ENCODE results near the gene PTTG1IP. TPM values are rescaled to one million over a fixed set of nuclear protein-coding genes. Genes with fewer than 3 reads are reported as not detected.

Gene PTTG1IP
- polyA plus RNA-seq, 4 donors, result 187 to 301 (median 285) TPM

DNA sequence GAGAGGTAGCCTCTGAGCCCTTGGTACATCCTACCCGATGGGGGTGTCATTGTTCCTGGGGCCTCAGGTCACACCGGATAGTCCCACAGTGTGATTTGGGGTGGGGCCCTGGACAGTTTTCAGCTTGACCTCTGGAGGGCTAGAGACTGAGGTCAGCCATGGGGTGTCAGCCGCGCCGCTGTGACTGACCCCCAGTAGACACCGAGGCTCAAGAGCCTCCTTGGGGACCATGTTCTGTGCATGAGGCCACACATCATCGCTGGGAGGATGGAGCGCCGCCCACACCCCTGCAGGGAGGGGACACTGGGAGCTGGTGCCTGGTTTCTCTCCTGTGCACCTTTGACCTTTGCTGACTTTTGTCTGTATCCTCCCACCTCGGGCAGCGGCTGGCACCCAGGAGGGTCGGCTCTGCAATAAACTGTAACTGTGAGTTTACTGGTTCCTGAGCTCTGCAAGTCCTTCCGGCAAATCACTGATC, 24.6 kb upstream of the PTTG1IP start:
- DNase-seq (ENCODE audit: low read depth in 4 of 4, low spot score in 3 of 4), result no peak

DNA sequence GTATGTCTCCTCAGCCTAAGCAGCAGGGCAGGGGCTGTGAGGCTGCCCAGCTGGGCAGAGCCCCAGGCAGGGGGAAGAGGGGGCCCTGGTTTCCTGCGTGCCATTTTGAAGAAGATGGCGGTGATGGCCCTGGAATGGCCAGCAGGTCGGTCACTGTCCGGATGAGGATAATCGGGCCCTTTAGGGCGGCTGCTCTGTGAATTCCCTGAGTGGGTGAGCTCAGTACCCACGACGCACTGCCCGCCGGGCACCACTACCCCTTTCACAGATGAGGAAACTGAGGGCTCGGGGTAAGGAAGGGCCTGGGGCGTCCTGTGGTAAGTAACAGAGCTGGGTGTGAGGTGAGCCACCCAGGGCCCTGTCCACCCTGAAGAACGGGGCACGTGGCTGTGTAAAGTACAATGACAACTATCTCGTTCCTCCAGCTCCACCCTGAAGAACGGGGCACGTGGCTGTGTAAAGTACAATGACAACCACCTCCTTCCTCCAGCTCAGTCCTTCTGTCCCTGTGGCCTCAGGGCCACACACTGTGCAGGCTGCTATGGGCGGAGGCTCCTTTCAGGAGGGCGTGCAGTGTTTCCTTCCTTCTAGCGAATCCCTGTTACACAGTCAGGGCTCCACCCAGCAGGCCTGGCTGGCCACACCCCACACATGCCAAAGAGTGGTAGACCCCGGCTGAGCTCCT, 24.0 kb upstream of the PTTG1IP start:
- DNase-seq (ENCODE audit: low read depth in 4 of 4, low spot score in 3 of 4), result no peak

DNA sequence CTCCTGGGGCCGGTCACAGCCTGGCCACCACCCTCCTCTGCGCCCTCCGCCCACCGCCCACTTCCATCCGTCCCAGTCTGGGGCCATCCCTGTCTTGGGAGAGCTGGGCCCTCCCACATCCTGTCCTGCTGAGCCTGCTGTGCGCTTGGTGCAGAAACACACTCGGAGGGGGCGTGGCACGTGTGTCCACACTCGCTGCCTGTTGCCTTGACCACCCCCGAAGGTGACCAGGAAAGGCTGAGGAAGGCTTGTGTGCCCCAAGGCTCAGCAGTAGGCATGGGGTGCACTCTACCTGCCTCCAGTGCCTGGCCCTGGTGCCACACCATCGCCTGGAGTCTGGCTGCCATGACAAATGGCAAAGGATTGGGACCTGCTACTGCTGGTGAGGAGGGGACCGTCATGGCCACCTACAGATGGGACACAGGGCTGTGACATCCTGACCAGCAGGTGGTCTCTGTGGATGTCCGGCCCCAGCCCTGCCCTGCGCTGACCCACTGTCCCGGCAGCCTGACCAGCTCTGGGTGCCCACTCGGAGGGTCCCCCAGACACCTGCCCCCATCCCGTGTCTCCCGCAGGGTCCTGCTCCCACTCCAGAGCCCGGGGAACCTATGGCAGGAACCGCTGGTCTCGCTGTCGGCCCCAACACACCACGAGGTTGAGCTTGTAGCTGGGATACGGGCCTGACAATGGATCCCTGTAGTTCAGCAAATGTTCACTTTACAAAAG, 23.2 kb upstream of the PTTG1IP start:
- DNase-seq (ENCODE audit: low read depth in 4 of 4, low spot score in 3 of 4), result no peak

DNA sequence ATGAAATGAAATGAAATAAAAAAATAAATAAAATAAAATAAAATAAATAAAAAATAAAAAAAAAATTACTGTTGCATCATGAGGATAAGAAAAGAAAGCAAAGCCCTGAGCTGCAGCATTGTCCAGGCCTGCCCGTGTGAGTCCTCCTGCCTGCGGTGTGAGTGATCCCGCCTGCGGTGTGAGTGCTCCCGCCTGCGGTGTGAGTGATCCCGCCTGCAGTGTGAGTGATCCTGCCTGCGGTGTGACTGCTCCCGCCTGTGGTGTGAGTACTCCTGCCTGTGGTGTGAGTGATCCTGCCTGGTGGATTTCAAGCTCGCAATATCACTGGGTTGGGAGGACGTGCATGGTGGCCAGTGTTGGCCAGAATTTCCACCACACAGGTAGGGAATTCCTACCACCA, 22.4 kb upstream of the PTTG1IP start:
- DNase-seq (ENCODE audit: low read depth in 4 of 4, low spot score in 3 of 4), result no peak

DNA sequence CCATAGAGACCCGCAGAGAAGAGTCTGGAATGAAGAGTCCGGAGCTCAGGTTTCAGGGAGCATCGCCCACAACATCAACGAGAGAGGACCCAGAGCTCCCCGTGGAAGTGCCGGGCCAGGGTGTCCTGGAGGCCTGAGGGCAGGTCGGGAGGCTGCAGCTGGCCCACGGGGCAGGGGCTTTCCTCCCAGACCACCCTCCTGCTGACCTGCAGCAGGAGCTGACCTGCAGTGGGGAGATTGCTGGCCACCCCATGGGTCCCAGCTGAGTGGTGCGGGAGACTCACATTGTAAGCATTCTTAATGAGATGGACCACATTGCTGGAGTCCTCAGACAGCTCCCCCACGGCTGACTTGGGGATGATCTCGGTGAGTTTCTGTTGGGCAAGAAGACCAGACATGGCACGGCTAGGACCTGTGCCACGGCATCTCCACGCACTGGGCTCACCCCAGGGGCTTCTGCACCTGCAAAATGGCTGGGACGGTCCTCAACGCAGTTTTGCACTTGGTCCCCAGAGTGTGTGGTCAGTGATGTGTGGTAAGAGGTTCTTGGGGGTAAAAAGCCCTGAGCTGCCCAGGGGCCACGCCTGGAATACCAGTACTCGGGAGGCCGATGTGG, 21.3 kb upstream of the PTTG1IP start:
- no peak for DNase-seq (ENCODE audit: low read depth in 4 of 4, low spot score in 3 of 4)

DNA sequence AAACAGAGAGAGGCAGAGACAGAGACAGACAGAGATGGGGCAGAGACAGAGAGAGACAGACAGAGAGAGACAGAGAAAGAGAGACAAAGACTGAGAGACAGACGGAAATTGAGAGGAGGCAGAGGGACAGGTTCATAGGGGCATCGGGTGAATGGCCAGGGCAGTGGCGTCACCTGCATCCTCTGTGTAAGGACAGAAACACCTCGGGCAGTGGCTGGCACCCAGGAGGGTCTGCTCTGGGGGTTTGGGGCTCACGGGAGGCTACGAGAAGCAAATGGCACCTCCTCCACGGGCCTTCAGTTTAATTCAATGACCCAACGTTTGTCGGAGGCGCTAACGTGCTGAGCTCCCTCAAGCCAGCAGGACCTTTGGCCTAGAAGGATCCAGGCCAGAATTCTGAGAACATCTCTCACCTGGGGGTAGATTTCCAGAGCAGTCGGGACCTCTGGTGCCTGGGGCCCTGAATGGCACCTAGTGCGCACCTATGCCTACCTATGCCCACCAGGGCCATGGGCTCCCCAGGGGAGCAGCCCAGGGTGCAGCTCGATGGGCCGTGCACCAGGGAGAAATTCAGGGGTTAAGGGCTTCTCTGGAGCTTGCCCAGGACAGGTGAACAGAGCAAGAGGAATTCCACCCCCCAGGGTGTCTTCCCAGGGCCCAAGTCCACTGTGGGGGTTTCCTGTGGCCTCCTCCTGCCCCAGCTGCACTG, 20.6 kb upstream of the PTTG1IP start:
- DNase-seq (ENCODE audit: low read depth in 4 of 4, low spot score in 3 of 4), result no peak

DNA sequence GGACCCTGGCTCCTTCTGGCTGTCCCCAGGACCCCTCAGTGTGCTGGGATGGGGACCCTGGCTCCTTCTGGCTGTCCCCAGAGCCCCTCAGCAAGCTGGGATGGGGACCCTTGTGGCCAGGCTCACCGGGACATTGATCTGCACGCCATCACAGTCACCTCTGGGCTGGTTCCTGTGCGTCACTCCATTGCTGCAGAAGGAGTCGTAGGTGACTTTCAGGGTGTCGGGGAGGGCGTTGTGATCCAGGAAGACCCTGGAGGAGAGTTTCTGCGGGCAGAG, 19.7 kb upstream of the PTTG1IP start:
- DNase-seq (ENCODE audit: low read depth in 4 of 4, low spot score in 3 of 4), result no peak

DNA sequence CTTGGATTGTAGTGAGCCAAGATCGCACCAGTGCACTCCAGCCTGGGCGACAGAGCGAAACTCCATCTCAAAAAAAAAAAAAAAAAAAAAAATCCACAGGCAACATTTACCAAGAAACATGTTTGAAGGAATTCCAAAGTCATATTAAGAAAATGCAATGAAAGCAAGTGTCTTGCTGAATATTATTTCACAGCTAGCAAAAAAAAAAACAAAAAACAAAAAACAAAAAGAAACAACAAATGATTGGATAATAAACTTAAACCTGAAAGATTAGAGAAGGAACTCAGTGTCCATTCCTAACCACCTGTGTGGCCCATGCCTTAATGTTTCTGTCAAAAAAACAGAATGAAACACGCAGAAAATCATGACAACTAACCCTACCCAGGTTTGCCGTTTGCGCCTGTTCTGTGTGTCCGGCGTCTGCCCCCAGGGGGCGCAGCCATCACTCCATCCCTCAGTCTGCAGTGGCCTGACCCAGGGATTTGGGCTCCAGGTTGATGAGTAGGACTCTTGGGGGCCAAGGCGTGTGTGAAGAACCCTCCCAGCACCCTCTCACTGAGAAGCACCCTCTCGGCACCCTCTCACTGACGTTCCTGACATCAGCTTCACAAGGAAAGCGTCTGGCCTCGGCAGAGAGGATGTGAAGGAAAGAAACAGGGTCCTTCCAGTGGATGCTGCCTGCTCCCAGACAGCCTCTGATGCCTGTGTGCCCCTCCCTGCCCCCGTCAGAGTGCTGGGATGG, 19.2 kb upstream of the PTTG1IP start:
- no peak for DNase-seq (ENCODE audit: low read depth in 4 of 4, low spot score in 3 of 4)

DNA sequence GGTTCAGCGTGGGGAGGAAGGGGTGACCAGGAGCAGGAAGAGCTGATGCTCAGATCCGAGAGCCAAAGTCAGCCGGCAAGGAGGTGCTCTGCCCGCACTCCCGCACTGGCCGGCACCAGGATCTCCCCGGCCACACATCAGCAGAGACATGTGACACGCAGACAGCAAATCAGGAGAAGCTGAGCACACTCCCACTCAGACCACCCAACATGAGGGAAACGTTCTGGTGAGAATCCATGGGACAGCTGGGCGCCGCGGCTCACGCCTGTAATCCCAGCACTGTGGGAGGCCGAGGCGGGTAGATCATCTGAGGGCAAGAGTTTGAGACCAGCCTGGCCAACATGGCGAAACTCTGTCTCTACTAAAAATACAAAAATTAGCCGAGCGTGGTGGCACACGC, 18.6 kb upstream of the PTTG1IP start:
- DNase-seq (ENCODE audit: low read depth in 4 of 4, low spot score in 3 of 4), result no peak

DNA sequence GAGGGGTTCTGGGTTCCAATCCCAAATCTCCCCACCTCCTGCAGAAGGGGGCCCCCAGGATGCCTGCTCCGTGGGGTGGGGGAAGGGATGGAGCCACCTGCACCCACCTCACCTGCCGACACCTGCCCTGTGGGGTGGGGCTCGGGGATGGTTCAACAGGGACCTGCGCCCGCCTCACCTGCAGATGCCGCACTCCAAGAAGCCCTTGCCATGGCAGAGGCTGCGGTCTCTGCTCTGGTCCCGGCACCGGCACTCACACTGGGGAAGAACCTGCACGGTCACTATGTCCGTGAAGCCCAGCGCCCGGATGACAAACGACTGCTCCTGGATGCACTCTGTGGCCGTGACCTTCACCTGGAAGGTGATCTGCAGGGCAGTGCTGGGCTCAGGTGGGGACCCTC, 18.1 kb upstream of the PTTG1IP start:
- DNase-seq (ENCODE audit: low read depth in 4 of 4, low spot score in 3 of 4), result no peak

DNA sequence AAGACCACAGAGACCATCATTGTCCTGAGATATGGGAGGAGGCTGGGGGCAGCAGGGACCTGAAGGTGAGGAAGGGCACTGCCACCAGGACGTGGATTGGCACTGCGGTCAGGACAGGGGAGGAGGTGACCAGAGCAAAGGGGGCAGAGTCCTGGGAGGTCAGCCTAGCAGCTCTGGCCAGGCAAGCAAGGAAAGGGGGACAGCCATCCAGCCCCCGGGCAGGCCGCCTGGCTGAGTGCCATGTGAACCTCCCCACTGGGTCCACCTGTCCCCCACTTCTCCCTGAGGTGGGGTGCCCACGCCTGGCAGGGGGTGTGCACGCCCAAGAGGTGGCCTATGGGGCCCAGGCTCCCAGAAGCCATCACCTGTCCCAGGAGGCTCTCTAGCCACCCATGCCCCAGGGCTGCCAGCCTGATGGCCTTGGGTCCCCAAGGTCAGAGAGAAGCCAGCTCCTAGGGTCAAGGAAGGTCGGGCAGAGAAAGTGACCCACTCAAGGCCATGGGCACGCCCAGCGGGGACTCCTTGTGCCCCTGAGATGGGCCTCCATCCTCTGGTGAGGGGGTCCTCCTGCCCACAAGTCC, 17.6 kb upstream of the PTTG1IP start:
- DNase-seq (ENCODE audit: low read depth in 4 of 4, low spot score in 3 of 4), result no peak

DNA sequence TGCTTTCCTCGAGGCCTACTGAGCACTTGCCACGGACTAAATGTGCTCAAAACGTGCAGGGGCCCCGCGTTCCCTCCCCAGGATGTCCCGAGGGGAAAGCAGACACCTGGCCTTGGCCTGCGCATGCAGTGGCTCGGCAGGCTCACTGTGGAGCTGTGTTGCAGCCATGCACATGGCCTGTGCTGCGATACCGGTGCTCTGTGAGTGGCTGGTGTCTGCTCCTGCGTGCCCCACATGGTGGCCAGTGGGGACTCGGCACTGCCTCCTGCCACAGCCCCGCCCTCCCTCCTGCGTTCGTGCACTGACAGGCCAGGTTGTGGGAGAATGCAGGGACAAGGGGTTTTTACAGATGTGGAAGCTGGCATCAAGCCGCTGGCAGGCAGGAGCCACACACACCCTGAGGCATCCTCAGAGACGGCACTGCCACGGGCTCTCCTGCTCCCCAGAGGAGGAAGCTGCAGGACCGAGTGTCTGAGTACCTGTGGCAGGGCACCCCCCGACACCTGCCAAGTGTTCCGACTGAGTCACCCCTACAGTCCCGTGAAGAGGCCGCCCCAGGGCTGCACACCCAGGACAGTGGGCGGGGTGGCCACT, 16.9 kb upstream of the PTTG1IP start:
- no peak for DNase-seq (ENCODE audit: low read depth in 4 of 4, low spot score in 3 of 4)

DNA sequence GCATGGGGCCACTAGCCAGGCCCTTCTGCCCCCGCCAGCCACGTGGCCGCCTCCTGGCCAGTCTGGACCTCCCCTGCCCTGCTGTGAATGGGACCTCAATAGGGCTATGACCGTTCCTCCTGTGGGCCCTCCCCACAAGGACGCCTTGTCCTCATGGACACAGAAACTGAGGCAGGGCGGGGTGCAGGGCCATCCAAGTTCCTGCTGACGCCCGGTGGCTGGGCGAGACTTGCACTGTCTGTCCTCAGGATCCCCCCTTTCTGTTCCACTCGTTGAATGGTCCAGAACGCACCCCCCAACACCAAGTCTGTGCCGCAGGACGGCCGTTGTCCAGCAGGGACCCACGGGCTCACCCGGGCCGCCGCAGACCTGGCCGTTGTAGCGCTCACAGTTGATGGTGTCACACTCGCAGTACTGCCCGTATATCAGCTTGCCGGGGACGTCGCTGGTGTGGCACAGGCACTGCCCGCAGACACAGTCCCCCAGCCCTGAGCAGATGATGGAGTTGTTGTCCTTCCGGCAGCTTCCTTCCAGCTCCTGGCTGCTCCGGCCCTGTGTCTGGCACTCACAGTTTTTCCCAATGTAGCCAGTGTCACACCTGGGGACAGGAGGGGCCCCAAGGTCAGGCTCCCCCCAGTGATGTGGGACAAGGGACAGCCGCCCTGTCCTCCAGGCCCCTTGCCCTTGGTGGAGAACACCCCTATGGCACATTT, 16.3 kb upstream of the PTTG1IP start:
- DNase-seq (ENCODE audit: low read depth in 4 of 4, low spot score in 3 of 4), result no peak

DNA sequence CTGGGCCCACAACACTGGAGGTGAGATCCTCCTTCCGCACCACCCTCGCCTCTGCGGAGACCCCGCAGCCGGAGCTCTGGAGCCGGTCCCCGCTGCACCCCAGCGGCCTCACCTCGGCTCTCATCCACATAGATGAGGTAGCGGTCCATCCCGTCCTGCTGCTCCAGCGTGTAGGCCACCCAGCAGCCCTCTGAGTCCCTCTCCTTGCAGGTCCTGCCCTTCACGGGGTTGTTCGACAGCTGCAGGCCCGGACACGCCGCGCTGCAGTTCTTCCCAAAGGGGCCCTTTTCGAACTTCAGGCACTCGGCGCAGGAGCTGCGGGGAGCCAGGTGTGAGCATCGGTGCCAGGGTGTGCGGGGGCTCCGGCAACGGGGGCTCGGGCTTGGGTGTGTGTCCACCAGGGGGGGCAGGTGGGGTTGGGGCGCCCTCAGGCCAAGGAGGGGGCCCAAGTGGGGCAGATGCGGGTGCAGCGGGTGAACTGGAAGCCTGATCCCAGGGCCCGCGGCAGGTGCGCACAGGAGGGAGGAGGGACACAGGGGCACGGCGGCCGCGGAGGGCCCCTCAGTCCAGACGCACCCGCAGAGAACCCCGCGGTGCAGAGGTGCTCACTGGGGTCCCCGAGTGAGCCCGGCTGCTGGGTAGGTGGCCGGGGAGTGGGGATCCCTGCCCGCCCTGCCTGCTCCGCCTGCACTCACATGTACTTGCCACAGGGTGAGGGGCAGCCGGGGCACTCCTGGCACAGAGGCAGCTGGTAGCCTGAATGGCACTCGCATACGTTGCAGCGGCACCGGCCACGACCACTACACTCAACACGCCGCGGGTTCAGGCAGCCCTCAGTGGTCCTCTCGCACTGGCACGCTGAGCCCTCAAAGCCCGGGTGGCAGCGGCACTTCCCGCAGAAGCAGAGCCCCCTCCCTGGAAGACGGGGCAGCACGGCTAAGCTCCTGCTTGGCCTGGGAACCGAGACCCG, 15.4 kb upstream of the PTTG1IP start:
- DNase-seq (ENCODE audit: low read depth in 4 of 4, low spot score in 3 of 4), result no peak

DNA sequence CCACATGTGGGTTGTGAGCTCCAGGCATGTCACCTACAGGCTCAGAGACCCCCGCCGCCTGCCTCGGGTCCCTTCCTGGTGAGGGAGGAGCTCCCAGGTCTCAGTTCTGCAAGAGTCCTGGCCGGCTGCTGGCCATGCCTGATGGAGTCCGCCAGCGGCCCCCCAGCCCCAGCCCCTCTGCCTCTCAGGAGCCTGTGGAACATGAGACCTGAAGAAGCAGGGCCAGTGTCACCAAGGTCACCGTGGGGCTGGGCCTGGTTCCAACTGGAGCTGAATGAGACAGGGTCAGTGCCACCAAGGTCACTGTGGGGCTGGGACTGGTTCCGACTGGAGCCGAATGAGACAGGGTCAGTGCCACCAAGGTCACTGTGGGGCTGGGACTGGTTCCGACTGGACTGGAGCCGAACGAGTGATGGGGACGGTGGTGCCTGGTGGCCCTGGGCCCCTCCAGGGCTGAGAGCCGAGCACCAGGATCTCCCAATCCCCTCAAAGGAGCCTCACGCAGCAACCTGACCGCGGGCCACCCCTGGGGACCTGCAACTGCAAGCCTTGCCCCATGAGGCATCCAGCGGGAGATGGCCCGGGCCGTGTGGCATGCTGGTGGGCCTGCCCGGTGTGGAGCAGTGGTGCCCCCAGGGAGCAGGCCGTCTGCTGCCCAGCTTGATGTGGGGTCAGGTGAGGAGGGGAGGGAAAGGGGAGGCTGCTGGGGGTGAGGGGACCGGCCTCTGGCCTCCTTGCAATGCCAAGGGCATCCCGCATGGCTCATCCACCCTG, 14.5 kb upstream of the PTTG1IP start:
- DNase-seq (ENCODE audit: low read depth in 4 of 4, low spot score in 3 of 4), result no peak

DNA sequence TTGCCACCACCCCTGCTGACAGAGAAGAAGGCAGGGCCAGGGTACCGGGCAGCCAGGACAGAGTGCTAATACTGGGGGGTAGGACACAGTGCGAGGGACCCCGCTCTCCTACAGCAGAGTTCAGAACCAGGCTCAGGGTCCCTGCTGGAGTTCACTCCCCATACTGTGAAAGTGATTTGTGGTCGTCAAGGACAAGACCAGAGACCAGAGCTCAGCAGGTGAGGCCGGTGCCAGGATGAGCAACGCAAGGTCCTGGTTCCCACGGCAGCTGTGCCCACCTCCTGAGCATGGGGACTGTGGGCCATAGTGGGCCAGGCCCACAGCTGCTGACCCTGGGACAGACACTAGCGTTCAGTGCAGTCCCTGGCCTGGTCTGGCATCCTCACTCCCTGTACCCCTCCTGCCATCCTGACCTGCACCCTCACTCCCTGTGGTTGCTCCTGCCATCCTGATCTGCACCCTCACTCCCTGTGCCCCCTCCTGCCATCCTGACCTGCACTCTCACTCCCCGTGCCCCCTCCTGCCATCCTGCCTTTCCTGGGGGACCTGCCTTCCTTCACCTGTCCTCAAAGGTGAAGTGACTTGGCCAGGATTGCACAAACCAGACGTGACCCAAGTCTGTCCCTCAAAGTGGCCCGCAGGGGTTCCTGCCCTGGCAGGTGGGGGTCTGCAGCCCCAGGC, 13.8 kb upstream of the PTTG1IP start:
- DNase-seq (ENCODE audit: low read depth in 4 of 4, low spot score in 3 of 4), result no peak

All from left renal pelvis (tissue), 4 donors.